GM04504 (cell line): ENCODE data around the gene KSR2.

Experiments
- DNase-seq: peaks from one replicate; pipeline ENCODE4 v3.0.0-alpha.2; 2012; ENCODE audit warnings: low read depth

KSR2 gene

GRCh38 chr12:117403586-117404139 is 565.1 kb downstream of the KSR2 start:
- DNase-seq = no peak
